Erythroblast (primary cell): Measurements from ENCODE around the gene TOR3A.
"Not testable (repeated sequence)": the region's sequence is repeated elsewhere in the genome, so short reads cannot be mapped to it uniquely, and the experiment has no call there.

ENCODE experiments used
- GATA1 ChIP-seq: IDR thresholded peaks from 2 replicates; pipeline ENCODE4 v1.6.1; 2011; ENCODE audit warnings: low read depth, mild to moderate bottlenecking, control low read depth, low read length, moderate library complexity
- POLR2A ChIP-seq: IDR thresholded peaks from 2 replicates; pipeline ENCODE4 v1.6.1; 2011; ENCODE audit warnings: mild to moderate bottlenecking, low read length

DNA sequence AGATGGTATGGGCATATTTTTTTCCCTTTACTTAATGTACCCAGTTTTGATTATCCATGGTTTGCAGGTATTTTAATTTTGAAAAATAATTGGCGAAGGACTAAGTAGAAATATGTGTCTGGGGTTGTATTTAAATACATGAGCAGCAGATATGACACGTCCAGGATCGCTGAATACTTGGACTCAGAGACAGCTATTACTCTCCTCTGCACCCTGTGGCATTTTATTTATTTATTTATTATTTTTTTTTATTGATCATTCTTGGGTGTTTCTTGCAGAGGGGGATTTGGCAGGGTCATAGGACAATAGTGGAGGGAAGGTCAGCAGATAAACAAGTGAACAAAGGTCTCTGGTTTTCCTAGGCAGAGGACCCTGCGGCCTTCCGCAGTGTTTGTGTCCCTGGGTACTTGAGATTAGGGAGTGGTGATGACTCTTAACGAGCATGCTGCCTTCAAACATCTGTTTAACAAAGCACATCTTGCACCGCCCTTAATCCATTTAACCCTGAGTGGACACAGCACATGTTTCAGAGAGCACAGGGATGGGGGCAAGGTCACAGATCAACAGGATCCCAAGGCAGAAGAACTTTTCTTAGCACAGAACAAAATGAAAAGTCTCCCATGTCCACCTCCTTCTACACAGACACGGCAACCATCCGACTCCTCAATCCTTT, 42.2 kb upstream of the TOR3A start:
- TF ChIP-seq POLR2A, GATA1: not testable (repeated sequence)
